Upper lobe of left lung (tissue), 6 donors: ENCODE results near the gene ADGRL3. TPM values are rescaled to one million over a fixed set of nuclear protein-coding genes. Genes with fewer than 3 reads are reported as not detected.

Experiments used
- ATAC-seq, 2 donors: fragments of 200-7000 bp; cut with Tn5 transposase; one replicate each; pipeline ENCODE4 v1.9.1; 2022; ENCODE audit warnings: mild to moderate bottlenecking in 2 of 2, moderate library complexity in 2 of 2; ENCODE audit not compliant: low FRiP score in 2 of 2
- DNase-seq, 2 donors: peaks; one replicate each; pipeline ENCODE4 v3.0.0-alpha.2; 2019 to 2020
- H3K27ac ChIP-seq, 4 donors: fragments of 200-600 bp; sonication (generic); one replicate each; pipeline ENCODE4 v1.5.1; 2016 to 2019
- H3K27me3 ChIP-seq, 4 donors: fragments of 200-600 bp; sonication (generic); one replicate each; pipeline ENCODE4 v1.5.1; 2017 to 2019
- H3K36me3 ChIP-seq, 4 donors: fragments of 200-600 bp; sonication (generic); one replicate each; pipeline ENCODE4 v1.5.1; 2016 to 2019
- H3K4me1 ChIP-seq, 4 donors: fragments of 200-600 bp; sonication (generic); one replicate each; pipeline ENCODE4 v1.5.1; 2018 to 2019
- H3K4me3 ChIP-seq, 4 donors: fragments of 200-600 bp; sonication (generic); one replicate each; pipeline ENCODE4 v1.5.1; 2017 to 2019; ENCODE audit warnings: mild to moderate bottlenecking in 2 of 4, moderate library complexity in 1 of 4
- H3K9me3 ChIP-seq, 4 donors: fragments of 200-600 bp; sonication (generic); one replicate each; pipeline ENCODE4 v1.5.1; 2018 to 2019
- CTCF ChIP-seq, 6 experiments: fragments of 450-650 bp in 4 of 6; fragments of 200-600 bp in 2 of 6; sonication (generic) in 2 of 6; IDR thresholded peaks; one replicate each; pipeline ENCODE4 v1.5.1; 2016 to 2019; ENCODE audit warnings: antibody characterized with exemption in 6 of 6
- EP300 ChIP-seq, 4 donors: sonication (generic); formaldehyde crosslinking; IDR thresholded peaks; one replicate each; pipeline ENCODE4 v1.5.1; 2017; ENCODE audit warnings: antibody characterized with exemption in 4 of 4, control low read depth in 2 of 4
- POLR2A ChIP-seq, 4 donors: fragments of 450-650 bp; IDR thresholded peaks; one replicate each; pipeline ENCODE4 v1.5.1; 2016 to 2017; ENCODE audit warnings: antibody characterized with exemption in 4 of 4, mild to moderate bottlenecking in 2 of 4
- POLR2AphosphoS5 ChIP-seq, 2 donors: sonication (generic); formaldehyde crosslinking; IDR thresholded peaks; one replicate each; pipeline ENCODE4 v1.5.1; 2017; ENCODE audit warnings: antibody characterized with exemption in 2 of 2
- WGBS, 2 donors: methylation state at CpG; one replicate each; pipeline ENCODE4 v1.1.5; 2017 to 2018; 5-methylcytosine and 5-hydroxymethylcytosine counted together
- total RNA-seq, 6 donors: library from RNA; depleted of rRNA in 4 of 6; stranded (reverse); fragments of >200 nt in 4 of 6; gene quantifications; one replicate each; pipeline versions ENCODE4 v1.1.0 to v1.2.1, GENCODE V29; 2016 to 2021
- donor health status: DM: no; HTN: no; CAD: no; lungs with moderate emphysema.
- donor health status: DM: no; HTN: yes; CAD: no; lungs with severe emphysema.

The ADGRL3 gene
- total RNA-seq, 6 donors from 2014 or later, result 1.0 to 8.5 (median 2.9) TPM

- ATAC-seq, result no peak
- Histone ChIP-seq H3K27ac (no peak overlapping the region), H3K36me3 (no peaks in the 10 kb centered on the region), H3K4me3 (no peak overlapping the region), H3K27me3 (no peaks in the 10 kb centered on the region), H3K4me1 (no peaks in the 10 kb centered on the region), H3K9me3 (no peaks in the 10 kb centered on the region)
- no peak for TF ChIP-seq CTCF (IDR thresholded peaks at IDR 0.05)
- no peak for TF ChIP-seq EP300 (IDR thresholded peaks at IDR 0.05)
- TF ChIP-seq POLR2AphosphoS5 (IDR thresholded peaks at IDR 0.05), result no peak
- TF ChIP-seq POLR2A (IDR thresholded peaks at IDR 0.05), result no peak
- WGBS, 2 donors, result 55 to 62% methylated on average over 4 of the region's 4 CpGs
- no peak for DNase-seq
These were observed 292.9 kb downstream of the ADGRL3 start for GRCh38 chr4:61493041-61493440.

GRCh38 chr4:61493470-61493869 lies 293.3 kb downstream of the ADGRL3 start:
- ATAC-seq, result no peak
- no peaks in the 10 kb centered on the region for H3K9me3 ChIP-seq

GRCh38 chr4:61500883-61501282 lies 300.8 kb downstream of the ADGRL3 start:
- Histone ChIP-seq H3K27me3 (no peaks in the 10 kb centered on the region), H3K9me3 (no peaks in the 10 kb centered on the region), H3K4me1 (no peaks in the 10 kb centered on the region), H3K4me3 (no peak overlapping the region), H3K36me3 (no peaks in the 10 kb centered on the region), H3K27ac (no peak overlapping the region)
- ATAC-seq (no peak), DNase-seq (no peak)
- no peak for TF ChIP-seq CTCF (IDR thresholded peaks at IDR 0.05)
- TF ChIP-seq EP300 (IDR thresholded peaks at IDR 0.05), result no peak
- no peak for TF ChIP-seq POLR2A (IDR thresholded peaks at IDR 0.05)

More at GRCh38 chr4:61493470-61493869, 293.3 kb downstream of the ADGRL3 start:
- Histone ChIP-seq H3K27ac (no peak overlapping the region), H3K4me3 (no peak overlapping the region), H3K4me1 (no peaks in the 10 kb centered on the region), H3K27me3 (no peaks in the 10 kb centered on the region), H3K36me3 (no peaks in the 10 kb centered on the region)
- DNase-seq, result no peak
- TF ChIP-seq POLR2A (IDR thresholded peaks at IDR 0.05) (no peak), CTCF (IDR thresholded peaks at IDR 0.05) (no peak), EP300 (IDR thresholded peaks at IDR 0.05) (no peak), POLR2AphosphoS5 (IDR thresholded peaks at IDR 0.05) (no peak)
- 53 to 64% methylated on average over 6 of the region's 6 CpGs for WGBS, 2 donors

GRCh38 chr4:61501812-61502211 lies 301.7 kb downstream of the ADGRL3 start:
- no peak for ATAC-seq
- Histone ChIP-seq H3K9me3 (no peaks in the 10 kb centered on the region), H3K4me1 (no peaks in the 10 kb centered on the region), H3K36me3 (no peaks in the 10 kb centered on the region), H3K27ac (no peak overlapping the region), H3K4me3 (no peak overlapping the region), H3K27me3 (no peaks in the 10 kb centered on the region)
- TF ChIP-seq POLR2A (IDR thresholded peaks at IDR 0.05) (no peak), EP300 (IDR thresholded peaks at IDR 0.05) (no peak)
- DNase-seq, result no peak
- 70 to 79% methylated on average over 1 of the region's 1 CpG for WGBS, 2 donors

GRCh38 chr4:61505773-61506685 lies 305.9 kb downstream of the ADGRL3 start:
- Histone ChIP-seq H3K4me1 (no peaks in the 10 kb centered on the region), H3K4me3 (no peak overlapping the region), H3K27me3 (no peaks in the 10 kb centered on the region), H3K27ac (no peak overlapping the region), H3K36me3 (no peaks in the 10 kb centered on the region), H3K9me3 (no peaks in the 10 kb centered on the region)
- ATAC-seq, result no peak
- DNase-seq, result no peak
- 74 to 75% methylated on average over 2 of the region's 2 CpGs for WGBS, 2 donors
- TF ChIP-seq POLR2AphosphoS5 (IDR thresholded peaks at IDR 0.05) (no peak), POLR2A (IDR thresholded peaks at IDR 0.05) (no peak), EP300 (IDR thresholded peaks at IDR 0.05) (no peak), CTCF (IDR thresholded peaks at IDR 0.05) (no peak)
